Fibroblast of skin of right quadriceps (primary cell): ENCODE measurements around the gene DMXL1.
A peak's percentile ranks its signal among the peaks of the same experiment; 100 is the strongest.
"Not testable (repeated sequence)": the region's sequence is repeated elsewhere in the genome, so short reads cannot be mapped to it uniquely, and the experiment has no call there.

ENCODE experiments used
- DNase-seq: peaks from one replicate; pipeline ENCODE4 v3.0.0-alpha.2; 2013

DMXL1 gene

DNA sequence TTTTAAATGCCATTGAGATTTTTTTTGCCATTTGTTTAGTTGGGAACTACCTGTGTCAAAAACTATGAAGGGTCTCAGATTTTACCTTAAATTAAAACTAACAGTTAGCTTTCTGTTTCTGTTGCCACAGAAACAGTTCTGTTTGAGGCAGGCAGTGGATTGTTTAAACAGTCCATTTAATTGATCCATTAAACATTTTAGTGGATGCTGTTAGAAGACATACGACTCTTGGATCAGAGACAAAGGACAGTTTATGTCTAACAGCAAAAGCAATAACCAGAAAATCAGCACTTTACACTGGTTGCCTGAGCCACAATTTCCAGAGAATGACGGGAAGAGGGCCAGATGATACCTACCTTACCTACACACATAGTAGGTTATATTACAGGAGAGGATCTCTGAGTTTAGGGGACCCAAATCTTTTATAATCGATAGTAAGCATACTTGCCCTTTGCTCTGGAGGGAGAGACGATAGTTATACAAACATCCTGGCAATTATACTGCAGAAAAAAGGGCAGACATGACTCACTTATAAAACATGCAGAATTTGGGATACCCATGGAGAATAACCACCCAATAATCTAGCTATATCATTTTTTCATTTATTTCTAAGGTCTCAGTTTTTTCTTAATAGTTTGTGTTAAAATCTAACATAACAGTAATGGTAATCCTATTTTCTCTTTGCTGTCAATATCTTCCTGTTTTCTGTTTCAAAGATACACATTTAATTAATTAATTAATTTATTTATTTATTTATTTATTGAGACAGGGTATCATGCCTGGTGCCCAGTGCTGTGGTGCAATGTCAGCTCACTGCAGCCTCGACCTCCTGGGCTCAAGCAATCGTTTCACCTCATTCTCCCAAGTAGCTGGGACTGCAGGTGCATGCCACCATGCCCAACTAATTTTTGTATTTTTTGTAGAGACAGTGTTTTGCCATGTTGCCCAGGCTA, 148.2 kb downstream of the DMXL1 start:
- peak; percentile 3 for DNase-seq

- no peak for DNase-seq
Measured at GRCh38 chr5:119220576-119221197, 149.8 kb downstream of the DMXL1 start.

- DNase-seq, result no peak
Measured at GRCh38 chr5:119221330-119221729, 150.4 kb downstream of the DMXL1 start.

DNA sequence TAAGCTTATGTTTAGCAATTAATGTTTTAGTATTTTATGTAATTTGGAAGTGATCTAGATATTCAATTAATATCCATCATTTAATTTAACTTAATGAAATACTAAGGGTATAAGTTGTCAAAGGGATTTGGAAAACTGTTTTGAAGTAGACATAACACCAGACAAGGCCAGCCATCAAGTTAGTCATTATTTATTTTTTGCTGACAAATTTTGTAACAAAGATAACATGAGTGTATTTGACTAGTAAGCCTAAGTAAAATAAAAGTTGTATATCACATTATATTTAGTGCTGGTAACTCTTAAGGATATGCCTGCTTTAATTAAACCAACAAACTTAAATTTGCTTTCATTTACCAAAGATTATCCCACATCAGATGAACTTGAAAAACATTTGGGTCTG, 159.1 kb downstream of the DMXL1 start:
- DNase-seq, result no peak

DNA sequence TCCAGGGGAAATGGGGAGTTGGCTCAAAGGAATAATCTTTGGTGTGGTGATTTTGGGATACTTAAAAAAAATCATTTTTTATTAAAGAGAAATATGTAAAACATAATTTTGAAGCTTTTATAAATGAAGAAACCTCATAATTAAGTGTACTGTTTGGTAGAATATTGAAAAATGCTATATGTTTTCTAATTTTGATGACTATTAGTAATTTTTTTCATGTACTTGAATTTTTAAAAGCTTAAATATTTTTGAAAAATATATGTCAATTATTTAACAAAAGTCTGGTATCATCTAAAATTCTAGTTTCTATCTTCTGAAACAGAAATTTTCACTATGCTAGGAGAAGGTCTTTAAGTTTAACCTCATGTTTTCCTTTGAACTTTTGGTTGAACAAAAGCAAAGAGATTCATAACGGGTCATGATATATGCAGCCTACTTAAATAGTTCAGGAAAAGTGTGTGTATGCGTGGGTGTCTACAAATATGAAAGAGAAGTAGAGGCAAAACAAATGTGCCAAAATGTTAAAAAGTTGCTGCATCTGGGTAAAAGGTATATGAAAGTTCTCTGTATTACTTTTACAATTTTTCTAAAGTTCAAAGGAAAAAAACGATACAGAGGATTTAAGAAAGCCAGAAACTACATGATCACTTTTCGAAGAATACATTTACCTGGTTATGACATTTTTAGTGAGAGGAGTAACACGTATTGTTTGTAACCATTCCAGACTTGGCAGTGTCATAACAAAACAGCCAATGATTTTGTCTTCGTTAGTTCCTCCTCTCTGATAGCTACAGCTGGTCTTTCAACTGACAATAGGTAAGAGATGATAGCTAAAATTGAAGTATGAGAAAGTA, 167.6 kb downstream of the DMXL1 start:
- no peak for DNase-seq

- no peak for DNase-seq
Measured at GRCh38 chr5:119239119-119239417, 168.2 kb downstream of the DMXL1 start.

DNA sequence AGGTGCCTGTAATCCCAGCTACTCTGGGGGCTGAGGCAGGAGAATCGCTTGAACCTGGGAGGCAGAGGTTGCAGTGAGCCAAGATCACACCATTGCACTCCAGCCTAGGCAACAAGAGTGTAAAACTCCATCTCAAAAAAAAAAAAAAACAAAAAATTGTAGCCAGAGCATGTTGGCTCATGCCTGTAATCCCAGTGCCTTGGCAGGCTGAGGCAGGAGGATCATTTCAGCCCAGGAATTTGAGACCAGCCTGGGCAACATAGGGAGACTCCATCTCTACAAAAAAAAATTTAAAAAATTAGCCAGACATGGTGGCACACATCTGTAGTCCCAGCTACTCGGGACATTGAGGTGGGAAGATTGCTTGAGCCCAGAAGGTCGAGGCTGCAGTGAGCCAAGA, 168.9 kb downstream of the DMXL1 start:
- not testable (repeated sequence) for DNase-seq

- no peak for DNase-seq
Measured at GRCh38 chr5:119243888-119244287, 173.0 kb downstream of the DMXL1 start.

GRCh38 chr5:119250946-119251901, 180.3 kb downstream of the DMXL1 start:
- peak; percentile 54 for DNase-seq

DNA sequence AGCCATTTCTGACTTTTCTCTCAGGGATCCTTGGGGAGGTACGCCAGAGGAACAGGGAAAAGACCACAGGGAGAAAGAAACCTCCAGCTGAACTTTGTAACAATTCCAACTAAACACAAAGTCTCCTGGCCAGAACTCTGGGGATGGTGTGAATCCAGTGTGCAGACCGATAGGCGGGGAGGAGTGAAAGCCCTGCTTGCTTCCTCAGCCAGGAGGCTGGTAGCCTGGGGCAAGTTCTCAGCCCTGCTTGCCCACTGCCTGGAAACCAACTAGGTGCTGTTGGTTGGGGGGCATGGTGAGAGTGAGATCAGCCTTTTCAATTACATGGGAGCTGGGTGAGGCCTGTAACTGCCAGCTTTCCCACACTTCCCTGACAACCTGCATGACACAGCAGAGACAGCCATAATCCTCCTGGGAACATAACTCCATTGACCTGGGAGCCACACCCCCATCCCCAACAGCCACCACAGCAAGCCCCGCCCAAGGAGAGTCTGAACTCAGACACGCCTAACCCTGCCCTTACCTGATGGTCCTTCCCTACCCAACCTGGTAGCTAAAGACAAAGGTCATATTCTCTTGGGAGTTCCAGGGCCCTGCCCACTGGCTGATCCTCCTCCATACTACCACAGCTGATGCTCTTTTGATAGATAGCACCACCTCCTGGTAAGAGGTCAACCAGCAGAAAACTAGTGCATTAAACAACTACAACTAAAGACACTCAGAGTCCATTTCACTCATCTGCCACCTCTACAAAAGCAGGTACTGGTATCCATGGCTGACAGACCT, 184.9 kb downstream of the DMXL1 start:
- DNase-seq, result no peak

- no peak for DNase-seq
Measured at GRCh38 chr5:119257613-119258012, 186.7 kb downstream of the DMXL1 start.

GRCh38 chr5:119263639-119264038, 192.8 kb downstream of the DMXL1 start:
- DNase-seq, result no peak

- peak; percentile 51 for DNase-seq
Measured at GRCh38 chr5:119264186-119264585, 193.3 kb downstream of the DMXL1 start.

DNA sequence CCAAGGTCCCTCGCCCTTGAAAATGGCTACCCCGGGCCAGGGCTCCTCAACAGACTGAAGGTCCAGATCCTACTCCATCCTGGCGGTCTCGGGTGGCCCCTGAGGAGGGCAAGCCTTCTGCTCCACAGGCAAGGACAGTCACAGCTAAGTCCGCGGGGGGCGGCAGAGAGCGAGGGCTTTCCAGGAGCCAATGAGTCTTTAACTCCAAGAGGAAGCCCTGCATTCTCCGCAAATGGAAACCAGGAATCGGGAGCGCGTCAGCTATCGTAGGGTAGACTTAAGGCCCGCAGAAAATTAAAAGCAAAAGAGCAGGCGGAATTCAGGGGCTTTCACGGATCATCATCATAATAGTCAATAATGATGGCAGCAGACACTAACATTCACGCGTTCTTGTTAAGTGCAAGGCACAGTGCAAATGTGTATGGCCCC, 197.1 kb downstream of the DMXL1 start:
- DNase-seq, result peak; percentile 93

DNA sequence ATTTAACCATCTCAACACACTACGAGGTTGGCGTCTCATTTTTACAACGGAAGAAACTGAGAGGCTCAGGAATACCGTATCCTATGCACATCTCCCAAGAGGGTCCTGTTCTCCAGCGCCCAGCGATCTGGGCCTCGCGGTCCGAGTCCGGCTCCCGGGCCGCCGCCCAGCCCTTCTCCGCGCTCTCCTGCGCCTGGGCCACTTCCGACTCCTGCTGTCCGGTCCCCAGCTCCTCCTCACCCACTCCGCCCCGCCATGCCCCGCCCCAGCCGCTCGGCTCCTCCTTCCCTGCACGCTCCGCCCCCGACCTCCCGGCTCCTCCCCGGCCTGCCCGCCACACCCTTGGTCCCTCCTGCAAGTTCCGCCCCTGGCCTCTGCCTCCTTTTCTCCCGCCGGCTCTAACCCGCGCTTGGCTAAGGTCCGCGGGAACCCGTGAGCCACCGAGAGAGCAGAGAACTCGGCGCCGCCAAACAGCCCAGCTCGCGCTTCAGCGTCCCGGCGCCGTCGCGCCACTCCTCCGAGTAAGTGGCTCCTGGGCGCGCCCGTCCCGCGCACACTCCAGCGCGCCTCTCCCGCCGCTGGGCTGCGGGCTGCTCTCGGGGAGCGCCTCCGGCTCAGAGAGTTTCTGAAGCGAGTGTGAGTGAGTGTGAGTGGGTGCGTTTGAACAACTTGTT, 197.6 kb downstream of the DMXL1 start:
- peak; percentile 90 for DNase-seq

GRCh38 chr5:119269061-119269944, 198.4 kb downstream of the DMXL1 start:
- peak; percentile 16 for DNase-seq

DNA sequence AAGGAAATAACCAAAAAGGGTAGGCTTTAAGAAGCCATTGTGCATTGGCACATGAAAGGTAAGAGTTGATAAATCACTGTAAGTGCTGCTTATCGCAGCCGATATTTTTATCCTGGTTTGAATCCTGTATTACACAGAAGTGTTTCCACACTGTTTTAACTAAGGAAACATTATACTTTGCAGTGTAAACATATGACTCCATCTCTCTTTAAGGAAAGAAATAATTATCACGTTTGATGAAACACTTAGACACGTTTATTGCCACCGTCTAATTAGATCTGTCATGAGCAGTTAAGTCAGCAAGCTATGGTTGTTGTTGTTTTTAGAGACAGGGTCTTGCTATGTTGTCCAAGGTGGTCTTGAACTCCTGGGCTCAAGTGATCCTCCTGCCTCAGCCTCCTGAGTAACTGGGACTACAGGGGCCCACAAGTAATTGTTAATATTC, 199.3 kb downstream of the DMXL1 start:
- DNase-seq, result no peak

DNA sequence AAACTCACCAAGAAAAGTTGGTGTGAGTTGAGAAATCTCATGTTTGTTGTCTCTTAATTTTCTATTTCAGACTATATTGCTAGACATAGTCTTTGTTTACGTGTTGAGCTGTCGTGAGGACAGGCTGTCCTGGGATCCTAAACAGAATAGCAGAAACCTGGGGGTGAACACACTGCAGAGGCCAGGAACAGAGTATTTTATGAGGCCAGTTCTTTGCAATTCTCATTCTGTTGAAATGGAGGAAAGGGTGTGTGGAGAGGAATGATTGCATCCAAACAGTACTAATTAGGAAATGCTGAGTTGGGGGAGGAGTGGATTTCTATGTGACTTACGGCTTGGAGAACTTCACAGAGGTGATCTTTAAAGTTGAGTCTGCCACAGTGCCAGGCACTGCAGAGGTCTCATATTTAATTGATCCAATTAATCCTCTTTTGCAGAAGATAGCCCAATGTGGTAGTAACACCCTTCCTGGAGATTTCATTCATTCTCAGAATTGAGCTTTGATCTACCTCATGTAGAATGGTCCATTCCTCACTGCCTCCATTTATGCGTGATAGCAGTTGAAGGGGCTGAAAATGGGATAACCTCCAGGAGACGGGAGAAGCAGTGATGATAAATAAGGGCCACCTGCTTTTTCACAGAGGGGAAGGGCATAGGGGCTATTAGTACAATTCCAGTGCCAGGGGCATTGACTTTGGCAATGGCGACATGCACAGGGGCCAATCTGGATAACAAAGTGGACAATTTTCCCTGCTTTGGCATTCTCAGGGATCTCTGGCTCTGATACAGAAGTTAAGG, 200.3 kb downstream of the DMXL1 start:
- DNase-seq, result no peak
